AG20443 (cell line): ENCODE measurements around the gene XXYLT1.

Experiments used
- DNase-seq: peaks from one replicate; pipeline ENCODE4 v3.0.0; 2012; ENCODE audit warnings: low spot score, mixed read lengths

Gene XXYLT1

DNA sequence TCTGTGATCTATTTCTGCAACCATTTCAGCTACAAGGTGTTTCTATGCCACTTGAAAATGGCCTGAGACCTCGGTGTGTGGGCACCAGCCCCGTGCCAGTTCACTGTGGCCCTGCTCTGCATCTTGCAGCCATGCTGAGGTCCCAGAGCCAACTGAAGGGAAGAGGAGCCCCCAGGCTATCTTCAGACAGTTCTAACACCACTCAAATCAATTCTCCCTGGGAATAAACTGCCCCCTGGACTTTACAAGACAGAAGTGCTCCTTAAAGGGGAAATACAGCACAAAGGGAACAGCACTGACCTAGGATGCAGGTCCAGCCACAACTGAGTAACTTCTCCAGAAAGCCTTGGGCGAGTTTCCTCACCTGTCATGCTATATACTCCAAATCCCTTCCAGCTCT, 3.9 kb downstream of the XXYLT1 start:
- no peak for DNase-seq

DNA sequence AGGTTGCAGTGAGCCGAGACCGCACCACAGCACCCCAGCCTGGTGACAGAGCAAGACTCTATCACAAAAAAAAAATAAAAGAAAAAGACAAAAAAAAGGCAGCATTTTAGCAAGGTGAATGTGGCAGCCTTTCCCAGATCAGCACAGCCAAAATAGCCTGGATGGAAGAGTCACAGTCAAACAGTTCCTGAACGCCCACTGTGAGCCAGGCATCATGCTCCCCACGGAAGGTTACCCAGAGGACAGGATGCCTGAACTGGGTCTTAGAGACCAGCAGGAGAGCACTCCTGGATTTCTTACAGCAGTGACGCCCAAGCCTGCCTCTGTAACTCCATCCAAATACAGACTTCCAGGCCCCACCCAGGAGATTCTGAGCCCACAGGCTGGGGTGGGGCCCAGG, 4.5 kb downstream of the XXYLT1 start:
- no peak for DNase-seq

DNA sequence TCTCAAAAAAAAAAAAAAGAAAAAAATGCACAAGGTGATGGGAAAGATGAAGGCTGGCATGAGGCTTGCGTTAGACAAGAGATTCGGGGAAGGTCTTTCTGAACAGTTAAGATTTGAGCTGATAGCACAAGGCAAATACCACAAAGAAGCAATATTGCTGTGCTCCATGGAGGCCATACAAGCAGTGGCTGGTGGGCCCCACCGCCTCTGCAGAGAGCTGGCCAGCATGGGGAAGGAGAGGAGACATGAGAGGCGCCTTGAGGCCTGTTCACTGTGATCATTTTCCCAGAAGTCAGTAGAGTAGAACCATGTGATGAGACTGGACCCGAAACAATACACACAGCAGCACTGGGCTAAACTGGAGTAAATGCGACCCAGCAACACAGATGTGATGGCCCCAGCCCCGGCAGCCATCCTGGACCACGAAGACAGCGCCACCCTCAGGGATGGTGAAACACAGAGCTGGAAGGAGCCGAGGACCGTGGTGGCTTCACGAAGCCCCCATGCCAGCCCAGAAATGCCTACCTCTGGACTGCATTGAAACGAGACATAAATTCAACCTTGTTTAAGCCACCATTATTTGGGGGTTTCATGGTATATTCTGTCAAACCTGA, 5.5 kb downstream of the XXYLT1 start:
- DNase-seq = no peak

DNA sequence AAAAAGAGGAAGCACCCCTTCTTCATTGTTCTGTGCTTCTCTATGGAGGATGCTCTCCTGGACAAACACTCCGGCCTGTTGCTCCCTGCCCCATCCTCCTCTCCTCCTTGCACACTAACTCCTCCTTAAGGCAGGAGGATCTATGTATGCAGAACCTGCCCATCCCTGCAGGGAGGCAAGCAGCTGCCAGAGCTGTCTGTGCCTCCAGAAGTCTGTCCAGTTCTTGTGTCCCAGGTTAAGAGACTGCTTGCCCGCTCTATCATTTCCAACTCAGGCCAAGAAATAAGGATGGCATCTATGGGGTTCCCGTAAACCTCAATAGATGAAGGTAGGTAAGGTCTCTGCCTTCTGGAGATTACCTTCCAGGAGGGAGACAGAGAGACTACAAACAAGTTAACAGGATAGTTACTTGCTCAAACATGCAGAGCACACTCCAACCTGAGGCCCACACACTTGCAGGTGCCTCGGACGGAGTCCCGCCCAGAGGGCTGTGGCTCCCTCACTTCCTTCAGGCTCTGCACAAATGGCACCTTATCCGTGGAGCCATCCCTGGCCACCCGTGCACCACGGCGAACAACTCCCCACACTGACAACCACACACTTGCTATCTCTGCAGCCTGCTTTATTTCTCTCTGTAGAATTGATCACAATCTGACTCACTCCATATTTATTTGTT, 6.9 kb downstream of the XXYLT1 start:
- no peak for DNase-seq

DNA sequence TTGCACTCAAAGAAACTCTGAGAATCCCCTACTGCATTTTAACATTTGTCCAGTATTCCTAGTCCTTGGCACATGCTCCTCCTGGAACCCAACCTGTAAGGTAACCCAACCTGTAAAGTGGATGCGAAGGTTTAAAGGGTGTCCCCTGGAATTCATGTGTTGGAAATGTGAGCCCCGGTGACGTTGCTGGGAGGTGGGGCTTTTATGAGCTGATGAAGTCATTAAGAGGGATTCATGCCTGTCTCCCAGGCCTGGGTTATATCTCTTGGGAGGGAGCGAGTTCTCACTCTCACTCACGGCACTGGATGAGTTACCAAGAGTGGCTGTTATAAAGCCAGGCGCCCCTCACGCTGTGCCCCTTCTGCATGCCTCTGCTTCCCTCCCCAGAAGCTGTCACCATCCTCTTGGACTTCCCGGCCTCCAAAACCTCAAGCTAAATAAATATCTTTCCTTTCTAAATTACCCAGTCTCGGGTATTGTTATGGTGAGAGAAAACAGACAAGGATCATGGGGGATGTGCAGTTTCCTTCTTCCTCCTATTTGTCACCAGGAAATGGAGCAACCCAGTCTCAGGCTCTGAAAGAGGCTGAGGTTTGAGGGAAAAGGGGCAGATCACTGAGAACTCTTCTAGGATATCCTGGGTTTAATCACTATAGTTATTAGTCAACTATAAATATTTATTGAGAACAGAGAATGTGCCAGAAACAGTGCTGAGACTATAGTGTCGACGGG, 7.6 kb downstream of the XXYLT1 start:
- no peak for DNase-seq

DNA sequence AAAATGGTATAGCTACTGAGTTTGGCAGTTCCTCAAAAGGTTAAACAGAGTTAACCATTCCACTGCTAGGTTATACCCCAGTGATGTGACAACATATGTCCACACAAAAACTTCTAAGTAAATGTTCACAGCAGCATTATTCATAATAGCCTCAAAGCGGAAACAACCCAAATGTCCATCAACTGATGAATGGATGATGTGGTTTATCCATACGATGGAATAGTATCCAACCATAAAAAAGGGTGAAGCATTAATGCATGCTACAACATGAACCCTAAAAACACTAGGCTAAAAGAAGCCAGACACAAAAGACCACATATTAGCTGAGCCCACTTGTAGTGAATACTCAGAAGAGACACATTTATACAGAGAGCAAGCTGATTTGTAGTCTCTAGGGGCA, 9.0 kb downstream of the XXYLT1 start:
- DNase-seq = no peak

DNA sequence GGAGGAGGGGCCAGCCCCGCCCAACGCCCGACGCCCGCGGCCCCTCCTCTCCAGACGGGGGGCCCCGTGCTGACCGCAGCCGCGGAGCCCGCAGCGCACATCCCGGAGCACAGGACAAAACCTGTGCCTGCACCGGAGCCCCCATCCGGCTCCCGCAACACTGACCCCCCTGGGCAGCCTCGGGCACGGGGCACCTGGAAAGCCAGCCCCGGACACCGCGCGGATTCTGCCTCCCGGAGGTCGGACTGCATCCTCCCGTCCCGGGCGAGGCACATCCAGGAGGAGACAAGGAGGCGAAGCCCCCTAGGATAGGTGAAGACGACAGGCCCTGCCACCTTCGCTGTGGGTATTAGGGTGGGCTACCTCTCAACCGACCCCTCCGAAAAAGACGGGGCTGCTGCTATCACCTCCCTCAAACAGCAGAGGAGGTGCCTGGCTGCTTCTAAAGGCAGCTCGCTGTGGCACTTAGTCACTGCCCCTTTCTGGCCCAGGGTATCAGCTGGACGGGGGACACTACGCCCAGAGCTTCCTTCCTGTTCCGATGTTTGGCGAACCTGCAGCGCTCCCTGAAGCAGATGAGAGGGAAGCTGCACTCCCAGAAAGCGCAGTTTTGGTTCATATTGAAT, 10.6 kb downstream of the XXYLT1 start:
- DNase-seq = no peak

DNA sequence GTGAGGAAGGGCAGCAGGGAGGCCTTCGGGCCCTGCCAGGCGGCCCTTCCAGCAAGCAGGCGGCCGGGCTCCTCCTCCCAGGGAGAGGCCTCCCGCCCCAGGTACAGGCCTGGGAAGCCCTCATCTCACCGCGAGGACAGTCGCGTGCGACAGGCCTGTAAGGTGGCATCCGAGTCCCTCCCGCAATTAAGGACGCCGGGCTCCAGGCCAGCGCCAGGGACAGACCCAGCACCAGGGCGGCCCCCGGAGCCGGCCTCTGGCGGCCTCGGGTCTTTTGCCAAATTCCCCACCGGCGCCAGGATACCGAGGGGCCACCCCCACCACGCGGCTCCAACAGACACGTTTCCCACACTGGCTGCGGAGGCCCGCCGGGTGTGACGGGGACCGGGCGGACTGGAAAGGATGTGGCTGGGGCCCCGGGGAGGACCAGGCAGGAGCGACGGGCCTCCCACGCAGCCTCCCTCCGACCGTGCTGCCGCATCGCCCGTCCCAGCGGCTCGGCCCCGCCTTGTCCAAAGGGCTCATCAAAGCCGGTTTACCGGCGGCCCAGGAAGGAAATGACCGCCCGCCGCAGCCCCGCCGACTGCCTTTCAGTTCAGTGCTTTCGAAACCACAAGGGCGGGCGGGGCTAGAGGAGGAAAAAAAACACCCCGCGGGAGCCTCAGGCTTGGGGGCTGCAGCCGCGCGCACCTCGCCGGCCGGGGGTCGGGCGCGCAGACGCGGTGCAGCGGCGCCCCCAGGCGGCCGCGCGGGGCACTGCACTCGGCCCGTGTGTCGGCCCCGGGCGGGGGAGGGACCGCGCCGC, 11.3 kb downstream of the XXYLT1 start:
- peak; percentile 99 for DNase-seq

DNA sequence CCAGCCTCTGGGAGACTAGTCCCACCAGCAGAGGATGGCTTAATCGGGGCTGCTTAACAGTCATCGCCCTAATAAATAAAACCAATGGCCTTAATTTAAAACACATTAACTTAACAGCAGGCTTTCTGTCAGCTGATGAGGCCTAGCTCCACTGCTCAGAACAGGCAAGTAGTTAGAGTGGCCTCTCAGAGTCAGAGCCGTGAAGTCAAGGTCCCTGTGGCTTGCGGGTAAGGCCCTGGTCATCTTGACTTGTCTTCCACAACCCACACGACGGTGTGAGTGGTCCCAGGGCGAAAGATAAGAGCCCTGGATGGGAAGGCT, 11.8 kb downstream of the XXYLT1 start:
- DNase-seq = peak; percentile 52

DNA sequence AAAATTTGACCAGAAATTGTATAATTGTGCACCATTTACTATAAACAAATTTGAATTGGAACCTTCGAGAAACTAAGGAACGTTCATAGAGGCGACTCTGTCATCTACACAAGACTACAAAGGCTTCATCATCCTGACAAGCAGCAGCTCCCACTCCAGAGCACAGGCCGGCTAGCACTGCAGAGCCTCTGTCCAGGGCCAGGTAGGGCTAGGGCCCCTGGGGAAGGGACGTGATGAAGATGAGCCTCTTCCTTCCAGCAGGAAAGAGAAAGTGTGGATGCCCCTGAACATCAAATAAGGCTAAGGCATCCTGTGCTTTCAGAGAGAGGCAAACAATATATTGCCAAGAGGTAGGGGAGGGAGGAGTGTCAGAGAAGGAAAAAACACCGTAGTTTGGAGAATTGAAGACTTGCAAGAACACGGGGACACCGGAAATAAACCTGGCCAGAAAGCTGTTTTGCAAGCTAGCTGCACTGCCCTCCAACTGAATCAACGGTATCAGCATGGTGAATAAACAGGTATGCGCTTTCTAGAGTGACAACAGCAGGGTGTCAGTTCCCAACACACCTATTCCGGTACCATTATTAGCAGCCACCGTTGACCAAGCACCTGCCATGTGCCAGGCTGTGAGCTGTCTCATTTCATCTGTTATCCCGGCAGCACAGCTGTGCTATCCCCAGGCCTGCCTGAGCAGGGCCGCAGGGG, 12.4 kb downstream of the XXYLT1 start:
- DNase-seq = no peak

DNA sequence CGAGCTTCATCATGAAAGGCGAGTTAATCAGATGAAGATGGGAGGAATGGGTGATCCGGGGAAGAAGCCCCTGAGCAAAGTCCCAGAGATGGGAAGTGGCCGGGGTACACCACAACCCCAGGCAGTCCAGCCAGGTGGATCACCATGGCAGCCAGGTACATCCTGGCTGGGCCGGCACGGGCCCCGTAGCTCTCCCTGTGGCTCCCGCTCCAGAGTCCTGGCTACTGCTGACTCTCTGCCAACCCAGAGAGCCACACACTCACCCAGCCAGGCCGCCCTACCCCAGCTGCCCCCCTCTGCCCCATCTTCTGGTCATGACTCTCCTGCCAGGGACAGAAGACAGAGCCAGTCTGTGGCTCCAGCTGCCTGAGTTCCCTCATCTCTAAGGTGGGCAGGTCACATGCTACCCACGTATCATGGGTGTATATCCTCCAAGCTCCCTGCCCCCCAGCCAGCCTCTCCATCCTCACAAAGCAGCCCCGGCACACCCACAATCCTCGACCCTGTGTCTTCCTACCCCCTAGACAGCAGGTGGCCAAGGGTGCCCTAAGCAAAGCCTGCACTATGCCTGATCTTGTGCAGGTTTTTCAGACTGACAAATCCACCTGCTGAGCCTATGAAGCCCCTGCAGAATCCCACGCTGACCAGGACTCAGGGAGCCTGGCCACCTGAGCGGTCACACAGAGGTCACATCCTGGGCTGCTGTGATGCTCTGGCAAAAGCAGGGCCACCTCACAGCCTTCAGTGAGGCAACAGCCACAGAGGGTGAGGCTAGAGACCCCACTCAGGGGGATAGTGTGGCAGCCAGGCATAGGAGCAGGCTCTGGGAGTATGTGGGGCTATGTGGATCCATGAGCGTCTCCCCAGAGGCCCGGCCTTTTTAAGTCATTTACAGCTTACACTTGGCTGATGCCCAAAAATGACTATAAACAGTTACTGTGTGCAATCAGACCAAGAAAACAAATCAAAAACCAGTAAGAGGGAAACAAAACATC, 13.2 kb downstream of the XXYLT1 start:
- DNase-seq = no peak

DNA sequence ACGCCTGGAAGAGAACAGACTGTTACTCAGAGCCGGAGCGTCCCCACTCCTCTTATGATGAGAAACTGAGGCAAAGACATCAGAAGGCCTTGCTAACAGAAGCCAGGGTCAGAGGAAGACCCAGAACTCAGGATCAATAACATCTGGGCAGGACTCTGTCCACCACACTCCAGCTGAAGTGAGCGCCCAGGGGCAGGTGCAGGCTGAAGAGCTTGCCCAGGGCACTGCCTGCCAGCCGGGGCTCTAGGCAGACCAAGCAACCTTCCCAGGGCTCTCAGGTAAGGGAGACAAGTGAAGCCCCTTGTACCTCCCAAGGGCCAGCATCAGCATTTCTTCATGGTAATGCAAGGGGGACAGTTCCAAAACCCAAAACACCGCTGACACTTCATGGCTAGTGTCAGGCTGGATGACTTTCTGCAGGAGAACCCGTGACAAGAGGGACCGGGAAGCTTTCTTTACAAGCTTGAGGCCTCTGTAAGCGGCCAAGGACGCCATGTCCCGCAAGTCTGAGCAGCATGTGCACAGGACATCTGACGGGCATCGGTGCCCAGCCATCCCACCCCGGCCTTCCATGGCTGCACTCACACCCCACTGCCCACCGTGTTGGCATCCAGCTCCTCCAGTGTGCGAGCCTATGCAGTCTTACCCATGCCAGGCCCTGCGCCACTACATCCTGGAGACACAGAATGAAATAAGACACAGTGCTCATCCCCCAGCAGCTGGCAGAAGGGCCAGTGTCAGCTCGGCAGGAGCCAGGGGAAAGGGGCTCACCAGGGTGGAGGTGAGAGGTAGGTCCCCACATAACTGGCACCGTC, 14.1 kb downstream of the XXYLT1 start:
- no peak for DNase-seq

DNA sequence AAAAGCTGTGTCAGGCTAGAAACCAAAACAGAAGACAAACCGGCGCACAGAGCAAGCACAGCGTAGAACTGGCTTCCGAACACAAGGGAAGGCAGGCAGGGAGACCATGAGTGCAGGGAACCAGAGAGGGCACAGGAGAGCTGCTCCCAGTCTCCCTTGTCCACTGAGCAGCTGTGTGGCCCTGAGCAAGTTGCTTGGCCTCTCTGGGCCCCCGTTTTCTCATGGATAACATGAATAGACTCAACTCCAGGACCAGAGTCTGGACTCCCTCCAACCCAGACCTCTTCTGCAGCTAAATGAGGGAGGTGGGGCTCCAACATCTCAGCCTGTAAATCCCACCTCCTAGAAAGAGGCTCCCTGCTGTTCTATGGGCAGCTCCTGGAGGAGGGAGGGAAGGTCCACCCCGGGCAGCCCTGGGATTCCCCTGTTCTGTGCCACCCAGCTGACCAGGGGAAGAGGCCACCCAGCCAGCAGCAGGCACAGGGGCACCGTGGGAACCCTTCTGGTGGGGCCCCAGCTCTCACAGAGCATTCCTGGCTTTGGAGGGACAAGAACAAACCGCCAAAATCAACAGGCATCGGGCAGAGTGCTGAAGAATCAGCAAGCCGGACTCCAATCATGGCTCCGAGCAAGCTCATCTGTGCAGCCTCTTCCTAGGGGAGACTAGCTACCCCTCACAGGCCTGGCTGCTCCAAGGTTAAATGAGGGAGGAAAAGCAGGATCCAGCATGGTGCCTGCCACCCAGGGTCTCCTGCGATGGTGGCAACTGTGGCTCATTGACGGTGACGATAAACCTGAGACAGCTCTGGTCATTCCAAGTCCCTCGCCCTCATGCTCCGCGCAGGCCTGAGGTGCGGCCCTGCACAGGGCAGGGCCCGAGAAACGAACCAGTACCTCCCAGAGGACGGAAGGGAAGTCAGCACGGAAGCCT, 15.1 kb downstream of the XXYLT1 start:
- no peak for DNase-seq

DNA sequence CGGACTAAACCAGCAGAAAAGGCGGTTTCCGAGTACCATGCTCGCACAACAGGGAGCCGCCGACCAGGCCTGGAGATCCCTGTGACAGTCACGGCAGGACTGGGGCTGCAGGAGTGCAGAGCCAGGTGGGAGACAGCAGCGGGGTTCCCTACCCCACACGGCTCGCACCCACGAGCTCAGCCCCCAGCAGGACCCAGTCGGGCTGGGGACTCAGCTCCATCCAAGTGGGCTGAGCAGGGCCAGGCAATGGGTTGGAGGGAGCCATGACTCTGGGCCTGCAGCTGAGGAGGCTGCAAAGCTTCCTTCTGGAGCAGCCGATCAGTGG, 15.8 kb downstream of the XXYLT1 start:
- DNase-seq = no peak

DNA sequence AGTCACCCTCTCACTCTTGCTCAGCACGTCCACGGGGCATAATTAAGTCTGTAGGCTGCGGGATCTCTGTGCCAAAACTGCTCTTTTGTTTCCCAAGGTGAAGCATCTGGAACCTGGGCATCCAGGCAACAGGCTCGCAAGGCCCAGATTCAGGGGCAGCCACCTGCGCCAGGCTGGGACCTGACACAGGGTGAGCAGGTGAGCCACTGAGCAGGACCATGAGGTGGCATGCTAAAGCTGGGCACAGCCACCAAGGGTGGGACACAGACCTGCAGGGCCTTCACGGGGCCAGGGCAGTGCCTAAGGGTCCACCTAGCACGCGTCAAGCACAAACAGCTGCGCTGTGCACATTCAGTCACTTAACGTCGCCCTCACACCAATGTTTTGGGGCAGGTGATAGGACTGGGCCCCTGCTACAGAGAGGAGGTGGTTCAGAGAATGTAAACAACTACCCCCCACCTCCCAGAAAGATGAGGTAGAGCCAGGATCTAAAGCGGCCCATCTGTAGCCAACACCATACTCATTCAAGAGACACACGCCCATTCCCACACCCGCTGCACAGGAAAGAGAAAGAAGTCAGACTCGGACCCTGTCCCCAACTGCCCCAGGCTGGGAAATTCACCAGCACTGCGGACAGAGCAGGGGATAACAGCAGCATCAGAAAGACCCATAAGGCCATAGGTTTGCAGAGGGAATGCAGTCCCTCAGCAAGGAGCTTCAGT, 16.3 kb downstream of the XXYLT1 start:
- DNase-seq = no peak

DNA sequence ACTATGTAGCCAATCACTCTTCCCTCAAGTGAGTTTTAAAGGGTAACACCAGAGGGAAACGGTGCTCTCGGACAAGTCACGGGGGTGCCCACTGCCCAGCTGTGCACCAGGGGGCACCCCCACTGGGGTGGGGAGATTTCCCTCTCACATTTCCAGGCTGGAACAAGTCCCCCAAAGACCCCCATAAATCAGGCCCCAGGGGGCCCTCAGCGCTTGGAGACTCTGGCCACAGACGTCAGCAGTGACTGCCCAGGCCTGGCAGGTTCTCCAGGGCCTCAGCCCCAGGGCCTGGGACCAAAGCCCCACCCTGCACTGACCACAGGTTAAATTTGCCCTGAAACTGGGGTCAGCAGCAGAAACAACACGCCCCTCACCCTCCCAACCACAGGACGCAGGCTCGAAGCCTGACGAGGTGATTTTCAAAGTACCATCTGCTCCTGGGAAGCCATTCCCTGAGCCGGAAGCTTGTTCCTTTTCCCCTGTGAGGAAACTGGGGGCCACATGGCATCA, 17.0 kb downstream of the XXYLT1 start:
- no peak for DNase-seq

DNA sequence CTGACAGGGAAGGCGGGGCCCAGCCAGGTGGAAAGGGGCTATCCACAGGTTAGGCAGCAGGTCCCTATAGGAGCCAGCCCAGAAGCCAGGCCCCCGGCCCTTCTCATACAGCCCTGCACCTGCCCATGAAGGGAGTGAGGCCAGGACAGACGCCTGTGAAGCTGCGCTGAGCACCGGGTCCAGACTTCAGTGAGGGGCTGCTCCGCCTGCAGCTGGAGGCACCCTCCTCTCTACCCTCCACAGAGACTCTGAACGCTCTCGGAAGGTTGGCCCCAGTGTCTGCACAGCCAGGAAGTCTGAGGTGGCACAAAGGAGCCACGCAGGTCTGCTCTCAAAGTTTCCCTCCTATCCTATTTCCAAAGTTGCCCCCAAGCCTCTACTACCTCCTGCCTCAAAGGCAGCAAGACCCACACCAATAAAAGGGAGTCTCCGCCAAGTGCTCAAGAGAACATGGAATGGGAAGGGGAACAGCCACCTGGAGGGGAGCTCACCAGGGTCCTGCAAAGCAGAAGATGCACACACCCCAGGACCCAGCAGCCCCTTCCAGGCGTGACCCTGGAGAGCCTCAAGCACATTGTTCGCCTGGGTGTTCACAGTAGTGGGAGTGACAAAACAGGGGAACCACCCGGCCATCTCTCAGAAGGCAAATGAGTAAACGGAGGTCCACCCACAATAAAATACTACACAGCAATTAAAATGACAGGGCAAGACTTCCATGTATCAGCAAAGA, 19.5 kb downstream of the XXYLT1 start:
- peak; percentile 2 for DNase-seq
